Cardiac muscle cell (in vitro differentiated cells and primary cell): Measurements from ENCODE around the gene GABRA4. TPM values are rescaled to one million over a fixed set of nuclear protein-coding genes. Genes with fewer than 3 reads are reported as not detected.

Source experiments
- DNase-seq, 2 donors: peaks; one replicate each; pipeline versions ENCODE4 v3.0.0 to v3.0.0-alpha.2; 2010 to 2017; ENCODE audit warnings: low read depth in 1 of 2, low spot score in 1 of 2
- H3K27ac ChIP-seq: fragments of 200-600 bp; sonication (generic); 2 replicates; pipeline ENCODE4 v1.5.1; 2016
- H3K27me3 ChIP-seq: fragments of 200-600 bp; sonication (generic); 2 replicates; pipeline ENCODE4 v1.6.0; 2016; ENCODE audit warnings: control low read depth
- H3K36me3 ChIP-seq: fragments of 200-600 bp; sonication (generic); 2 replicates; pipeline ENCODE4 v1.5.1; 2016; ENCODE audit warnings: control low read depth
- H3K4me1 ChIP-seq: fragments of 200-600 bp; sonication (generic); 2 replicates; pipeline ENCODE4 v1.8.1; 2017; ENCODE audit warnings: low read depth, mild to moderate bottlenecking, mixed run types
- H3K4me3 ChIP-seq: fragments of 200-600 bp; sonication (generic); 2 replicates; pipeline ENCODE4 v1.5.1; 2016; ENCODE audit warnings: mild to moderate bottlenecking
- H3K9me3 ChIP-seq: fragments of 200-600 bp; sonication (generic); 2 replicates; pipeline ENCODE4 v1.5.1; 2017; ENCODE audit warnings: low read depth, mild to moderate bottlenecking, control low read depth
- polyA plus RNA-seq: library from polyadenylated mRNA; unstranded; fragments of >200 nt; fragmentation: Nextera tagmentation; extraction: Ambion mirVana; gene quantifications from 2 replicates; pipeline ENCODE4 v1.2.1, GENCODE V29; 2016
- total RNA-seq: library from RNA; depleted of rRNA; stranded (reverse); fragments of >200 nt; gene quantifications from 2 replicates; pipeline ENCODE4 v1.2.3, GENCODE V29; 2016
- TF ChIP-seq, protein P1 (sequence below): IDR thresholded peaks from 2 replicates; pipeline ENCODE4 v1.5.1; 2012; ENCODE audit warnings: low read depth, mild to moderate bottlenecking, low read length

The GABRA4 gene
- total and polyA plus RNA-seq, 2 experiments from 2014 or later = 0.03 to 0.45 TPM

DNA sequence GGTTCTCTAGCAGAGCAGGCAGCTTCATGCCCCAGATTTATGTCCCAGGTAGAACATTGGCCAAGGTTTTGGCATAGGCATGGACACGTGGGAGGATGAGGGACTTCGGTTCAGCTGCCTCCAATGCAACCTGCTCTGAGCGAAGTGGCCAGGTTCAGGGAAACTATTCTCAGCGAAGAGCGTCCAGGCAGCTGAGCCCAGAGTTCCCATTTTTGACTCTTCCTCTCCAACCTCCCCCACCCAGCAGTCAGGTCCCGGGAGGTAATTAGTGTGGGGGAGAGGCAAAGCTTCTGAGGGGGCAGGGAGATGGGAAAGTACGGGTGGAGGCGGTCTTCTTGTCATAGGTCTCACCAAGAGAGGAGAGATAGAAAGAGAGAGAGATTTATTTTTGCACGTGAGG is 1.0 kb downstream of the GABRA4 start:
- H3K27me3 ChIP-seq = peaks cover 98% of the 10 kb centered on the region
- no peaks in the 10 kb centered on the region for H3K9me3 ChIP-seq
- TF ChIP-seq, protein P1, sequence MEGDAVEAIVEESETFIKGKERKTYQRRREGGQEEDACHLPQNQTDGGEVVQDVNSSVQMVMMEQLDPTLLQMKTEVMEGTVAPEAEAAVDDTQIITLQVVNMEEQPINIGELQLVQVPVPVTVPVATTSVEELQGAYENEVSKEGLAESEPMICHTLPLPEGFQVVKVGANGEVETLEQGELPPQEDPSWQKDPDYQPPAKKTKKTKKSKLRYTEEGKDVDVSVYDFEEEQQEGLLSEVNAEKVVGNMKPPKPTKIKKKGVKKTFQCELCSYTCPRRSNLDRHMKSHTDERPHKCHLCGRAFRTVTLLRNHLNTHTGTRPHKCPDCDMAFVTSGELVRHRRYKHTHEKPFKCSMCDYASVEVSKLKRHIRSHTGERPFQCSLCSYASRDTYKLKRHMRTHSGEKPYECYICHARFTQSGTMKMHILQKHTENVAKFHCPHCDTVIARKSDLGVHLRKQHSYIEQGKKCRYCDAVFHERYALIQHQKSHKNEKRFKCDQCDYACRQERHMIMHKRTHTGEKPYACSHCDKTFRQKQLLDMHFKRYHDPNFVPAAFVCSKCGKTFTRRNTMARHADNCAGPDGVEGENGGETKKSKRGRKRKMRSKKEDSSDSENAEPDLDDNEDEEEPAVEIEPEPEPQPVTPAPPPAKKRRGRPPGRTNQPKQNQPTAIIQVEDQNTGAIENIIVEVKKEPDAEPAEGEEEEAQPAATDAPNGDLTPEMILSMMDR = no peak
- no peak overlapping the region for H3K27ac ChIP-seq
- DNase-seq = no peak
- no peak overlapping the region for H3K4me3 ChIP-seq
- no peaks in the 10 kb centered on the region for H3K36me3 ChIP-seq
- no peaks in the 10 kb centered on the region for H3K4me1 ChIP-seq

DNA sequence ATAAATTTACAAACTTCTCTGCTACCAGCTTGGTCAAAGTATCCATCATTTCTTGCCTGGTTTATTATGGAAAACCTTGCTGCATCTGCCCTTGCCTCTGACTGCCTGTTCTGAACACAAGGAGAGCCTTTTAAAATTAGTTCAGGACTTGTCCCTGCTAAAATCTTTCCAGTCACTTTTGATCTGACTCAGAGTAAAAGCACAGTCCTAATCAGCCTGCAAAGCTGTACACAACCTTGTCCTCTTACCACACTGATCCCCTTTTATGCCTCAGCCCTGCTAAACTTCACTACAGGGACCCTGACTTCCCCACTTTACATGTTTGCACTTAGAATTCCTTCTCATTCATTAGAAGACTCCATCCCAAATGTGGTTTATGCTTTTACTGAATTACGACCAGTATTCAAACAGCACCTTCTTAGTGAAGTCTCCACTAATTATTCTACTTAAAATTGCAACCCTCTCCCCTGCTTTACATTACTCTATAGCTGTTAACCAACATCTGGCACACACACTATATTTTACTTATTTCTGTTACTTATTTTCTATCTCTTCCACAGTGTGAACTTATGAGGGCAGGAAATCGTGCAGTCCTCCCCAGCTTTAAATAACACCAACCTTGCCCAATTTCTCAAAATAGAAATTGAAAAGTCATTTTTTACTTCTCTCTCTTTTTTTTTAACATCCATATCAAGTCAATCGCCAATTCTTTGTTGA is 6.3 kb downstream of the GABRA4 start:
- H3K36me3 ChIP-seq = no peaks in the 10 kb centered on the region
- TF ChIP-seq, protein P1 = no peak
- H3K27ac ChIP-seq = no peak overlapping the region
- DNase-seq = no peak
- H3K4me1 ChIP-seq = no peaks in the 10 kb centered on the region
- no peak overlapping the region for H3K4me3 ChIP-seq
- H3K9me3 ChIP-seq = no peaks in the 10 kb centered on the region
- peaks cover 51% of the 10 kb centered on the region for H3K27me3 ChIP-seq

DNA sequence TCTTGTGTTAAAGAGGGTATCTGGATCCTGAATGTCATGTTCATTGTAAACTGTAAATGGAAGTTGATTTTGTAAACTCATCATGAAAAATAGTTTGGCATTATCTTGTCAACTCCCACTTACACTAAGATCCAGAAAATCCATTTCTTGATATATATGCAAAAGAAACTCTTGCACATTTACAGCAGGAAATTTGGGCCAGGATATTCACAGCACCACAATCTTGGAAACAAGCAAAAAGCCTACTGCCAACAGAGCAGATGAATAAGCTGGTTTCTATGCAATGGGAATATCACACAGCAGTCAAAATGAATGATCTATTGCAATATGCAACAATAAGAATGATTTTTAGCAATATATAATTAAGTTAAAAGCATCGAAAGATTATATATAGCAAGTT is 8.6 kb downstream of the GABRA4 start:
- DNase-seq = no peak
- TF ChIP-seq, protein P1 = no peak
- H3K4me1 ChIP-seq = no peaks in the 10 kb centered on the region
- H3K4me3 ChIP-seq = no peak overlapping the region
- no peaks in the 10 kb centered on the region for H3K9me3 ChIP-seq
- no peak overlapping the region for H3K27ac ChIP-seq
- no peaks in the 10 kb centered on the region for H3K36me3 ChIP-seq
- peaks cover 28% of the 10 kb centered on the region for H3K27me3 ChIP-seq

DNA sequence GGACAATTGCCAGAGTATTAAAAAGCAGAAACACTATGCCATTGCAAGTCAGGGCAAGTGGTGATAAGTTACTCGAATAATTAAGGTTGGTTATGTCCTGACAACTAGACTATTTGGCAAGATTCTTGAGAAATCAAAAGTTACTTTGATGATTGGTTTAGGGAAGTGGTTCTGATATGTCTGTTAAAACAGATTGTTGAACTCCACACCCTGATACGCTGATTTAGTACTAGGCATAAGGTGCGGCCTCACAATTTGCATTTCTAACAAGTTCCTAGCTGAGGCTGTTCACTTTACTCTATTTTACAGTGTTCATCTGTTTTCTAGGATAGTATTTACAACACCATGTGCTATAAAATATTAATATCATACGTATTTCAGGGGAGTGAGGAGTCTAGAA is 12.5 kb downstream of the GABRA4 start:
- Histone ChIP-seq H3K9me3 (no peaks in the 10 kb centered on the region), H3K36me3 (no peaks in the 10 kb centered on the region), H3K4me1 (no peaks in the 10 kb centered on the region), H3K27me3 (peaks cover 3% of the 10 kb centered on the region), H3K27ac (no peak overlapping the region), H3K4me3 (no peak overlapping the region)
- no peak for DNase-seq
- TF ChIP-seq, protein P1 = no peak

DNA sequence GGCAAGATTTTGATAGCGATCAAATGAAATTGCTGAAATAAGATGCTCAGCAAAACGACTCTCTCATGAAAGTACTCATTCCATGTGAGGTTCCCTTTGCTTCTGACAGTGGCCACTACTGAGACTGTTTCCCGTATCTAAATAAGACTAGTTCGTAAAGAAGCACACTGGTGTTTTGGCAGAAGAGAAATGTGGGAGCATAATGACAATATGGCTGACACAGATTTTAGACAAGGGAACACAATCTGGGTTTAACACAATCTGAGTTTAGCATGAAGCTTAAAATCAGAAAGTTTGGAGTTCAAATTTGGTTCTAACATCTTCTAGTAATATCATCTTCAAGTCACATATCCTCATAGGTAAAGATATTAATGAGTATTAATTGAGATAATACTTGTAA is 13.7 kb downstream of the GABRA4 start:
- no peak for DNase-seq
- no peaks in the 10 kb centered on the region for H3K36me3 ChIP-seq
- no peak overlapping the region for H3K4me3 ChIP-seq
- H3K27ac ChIP-seq = no peak overlapping the region
- H3K9me3 ChIP-seq = no peaks in the 10 kb centered on the region
- no peaks in the 10 kb centered on the region for H3K4me1 ChIP-seq
- TF ChIP-seq, protein P1 = no peak
- H3K27me3 ChIP-seq = peaks cover 3% of the 10 kb centered on the region
